GM21447 (cell line): ENCODE data around the gene FARS2.
A peak's percentile ranks its signal among the peaks of the same experiment; 100 is the strongest.
"Not testable (repeated sequence)": the region's sequence is repeated elsewhere in the genome, so short reads cannot be mapped to it uniquely, and the experiment has no call there.

ENCODE experiments used
- ATAC-seq: cut with Tn5 transposase; IDR thresholded peaks from one replicate; pipeline ENCODE4 v1.9.1; 2021; ENCODE audit not compliant: unreplicated experiment

The FARS2 gene

GRCh38 chr6:5656226-5656625 lies 394.9 kb downstream of the FARS2 start:
- no peak for ATAC-seq

GRCh38 chr6:5656695-5657094 lies 395.4 kb downstream of the FARS2 start:
- not testable (repeated sequence) for ATAC-seq

- ATAC-seq: no peak
Observed at GRCh38 chr6:5657684-5658430, 396.5 kb downstream of the FARS2 start.

- ATAC-seq: no peak
Observed at GRCh38 chr6:5659467-5659866, 398.2 kb downstream of the FARS2 start.

GRCh38 chr6:5660772-5661171 lies 399.5 kb downstream of the FARS2 start:
- no peak for ATAC-seq

GRCh38 chr6:5662797-5663196 lies 401.5 kb downstream of the FARS2 start:
- ATAC-seq: no peak

- ATAC-seq: no peak
Observed at GRCh38 chr6:5663259-5663658, 401.9 kb downstream of the FARS2 start.

GRCh38 chr6:5663739-5664138 lies 402.4 kb downstream of the FARS2 start:
- ATAC-seq: no peak

GRCh38 chr6:5664149-5664548 lies 402.8 kb downstream of the FARS2 start:
- no peak for ATAC-seq

GRCh38 chr6:5665173-5665572 lies 403.9 kb downstream of the FARS2 start:
- no peak for ATAC-seq

- ATAC-seq: no peak
Observed at GRCh38 chr6:5665667-5666066, 404.4 kb downstream of the FARS2 start.

- no peak for ATAC-seq
Observed at GRCh38 chr6:5666695-5667094, 405.4 kb downstream of the FARS2 start.

GRCh38 chr6:5667737-5668136 lies 406.4 kb downstream of the FARS2 start:
- no peak for ATAC-seq

- no peak for ATAC-seq
Observed at GRCh38 chr6:5670381-5670780, 409.1 kb downstream of the FARS2 start.

GRCh38 chr6:5670811-5671561 lies 409.7 kb downstream of the FARS2 start:
- peak; percentile 69 for ATAC-seq

- no peak for ATAC-seq
Observed at GRCh38 chr6:5671601-5672559, 410.6 kb downstream of the FARS2 start.

- no peak for ATAC-seq
Observed at GRCh38 chr6:5672581-5673011, 411.3 kb downstream of the FARS2 start.

GRCh38 chr6:5673019-5673790 lies 411.9 kb downstream of the FARS2 start:
- no peak for ATAC-seq

GRCh38 chr6:5674141-5674540 lies 412.8 kb downstream of the FARS2 start:
- ATAC-seq: no peak

GRCh38 chr6:5674721-5675120 lies 413.4 kb downstream of the FARS2 start:
- ATAC-seq: no peak

GRCh38 chr6:5676701-5677100 lies 415.4 kb downstream of the FARS2 start:
- ATAC-seq: no peak
